A549 (cell line): ENCODE results near the gene HARS1.

ENCODE experiments used
- EP300 ChIP-seq, 2 experiments: fragments of >200 bp; sonication (Bioruptor Twin); formaldehyde crosslinking; IDR thresholded peaks; 2 replicates in 1 of 2; 3 replicates in 1 of 2; pipeline ENCODE4 v1.6.1; 2016 to 2017
- MYC ChIP-seq: IDR thresholded peaks from 2 replicates; pipeline ENCODE4 v1.6.1; 2012; ENCODE audit warnings: mild to moderate bottlenecking, inconsistent platforms, low read length, improper control_type of control experiment, borderline replicate concordance
- POLR2A ChIP-seq: IDR thresholded peaks from 2 replicates; pipeline ENCODE4 v1.6.1; 2012; ENCODE audit warnings: mild to moderate bottlenecking, low read length
- RCOR1 ChIP-seq: fragments of 150-350 bp; IDR thresholded peaks from 2 replicates; pipeline ENCODE4 v1.6.1; 2014; ENCODE audit warnings: antibody characterized with exemption, low read length, low read depth

DNA sequence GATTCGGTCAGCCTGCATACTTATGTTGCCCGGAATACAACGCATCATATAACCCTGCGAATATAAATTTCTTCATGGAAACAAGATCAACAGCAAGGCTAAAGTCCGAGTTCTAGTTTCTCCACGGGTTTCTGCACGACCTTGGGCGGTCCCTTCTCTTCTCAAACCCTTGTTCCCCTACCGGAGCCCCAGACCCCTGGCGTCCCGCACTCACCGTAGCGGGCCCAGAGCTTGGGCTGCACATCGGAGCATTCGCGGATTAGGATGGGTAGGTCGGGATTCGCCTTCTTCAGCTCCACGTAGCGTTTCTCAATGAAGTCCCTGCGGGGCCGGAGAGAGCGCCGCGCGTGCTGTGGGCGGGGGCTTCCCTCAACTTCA is 44.1 kb downstream of the HARS1 start:
- TF ChIP-seq EP300 (IDR thresholded peaks at IDR 0.05) (no peak), MYC (no peak), RCOR1 (no peak), POLR2A (no peak)
